OCI-LY3 (cell line): ENCODE results near the gene DENND4B.

ENCODE experiments used
- H2AFZ ChIP-seq: fragments of 200-600, 300-600 bp; shearing (Covaris generic); 2 replicates; pipeline ENCODE4 v1.6.0; 2014; ENCODE audit warnings: antibody characterized with exemption, low read depth, low read length
- H3K27ac ChIP-seq: fragments of 200-600, 300-600 bp; sonication (generic); 2 replicates; pipeline ENCODE4 v1.5.1; 2014; ENCODE audit warnings: mild to moderate bottlenecking, low read length, moderate library complexity, mixed read lengths
- H3K27me3 ChIP-seq: fragments of 200-600, 300-600 bp; sonication (generic); 2 replicates; pipeline ENCODE4 v1.6.1; 2014; ENCODE audit warnings: low read depth, low read length, mixed read lengths
- H3K36me3 ChIP-seq: fragments of 200-600, 300-600 bp; sonication (generic); replicated peaks from 2 replicates; pipeline ENCODE3; 2014; ENCODE audit warnings: low read depth, low read length, mixed read lengths
- H3K4me1 ChIP-seq: fragments of 300-600, 200-600 bp; sonication (generic); 2 replicates; pipeline ENCODE4 v1.6.1; 2014; ENCODE audit warnings: low read length, mixed read lengths
- H3K4me2 ChIP-seq: fragments of 200-600, 300-600 bp; sonication (generic); 2 replicates; pipeline ENCODE4 v1.6.1; 2014; ENCODE audit warnings: low read length, mixed read lengths
- H3K4me3 ChIP-seq: fragments of 300-600, 200-600 bp; sonication (generic); 2 replicates; pipeline ENCODE4 v1.5.1; 2014; ENCODE audit warnings: antibody characterized with exemption, mild to moderate bottlenecking, low read length, moderate library complexity
- H3K79me2 ChIP-seq: fragments of 300-600, 200-600 bp; shearing (Covaris generic); 2 replicates; pipeline ENCODE4 v1.6.1; 2014; ENCODE audit warnings: mild to moderate bottlenecking, low read length, mixed read lengths
- H3K9ac ChIP-seq: fragments of 300-600, 200-600 bp; shearing (Covaris generic); 2 replicates; pipeline ENCODE4 v1.6.0; 2014; ENCODE audit warnings: mild to moderate bottlenecking, low read length, moderate library complexity
- H3K9me3 ChIP-seq: fragments of 200-600, 300-600 bp; shearing (Covaris generic); 2 replicates; pipeline ENCODE4 v1.6.1; 2014; ENCODE audit warnings: low read length, mixed read lengths; ENCODE audit not compliant: insufficient read depth
- H4K20me1 ChIP-seq: fragments of 200-600, 300-600 bp; sonication (generic); 2 replicates; pipeline ENCODE4 v1.6.1; 2016; ENCODE audit warnings: low read length, mixed read lengths; ENCODE audit not compliant: insufficient read depth
- CTCF ChIP-seq: fragments of 200-600, 300-600 bp; sonication (generic); IDR thresholded peaks from 2 replicates; pipeline ENCODE4 v1.5.1; 2014; ENCODE audit warnings: antibody characterized with exemption, low read length, low read depth
- EZH2phosphoT487 ChIP-seq: fragments of 200-600 bp; shearing (Covaris generic); IDR thresholded peaks from 2 replicates; pipeline ENCODE4 v1.6.1; 2018; ENCODE audit warnings: antibody characterized with exemption, mixed run types, low read depth

DENND4B gene

GRCh38 chr1:153951183-153951582 lies 4.7 kb upstream of the DENND4B start:
- no peak overlapping the region for H3K9ac ChIP-seq
- H3K4me2 ChIP-seq: no peak overlapping the region
- no peaks in the 10 kb centered on the region for H3K9me3 ChIP-seq
- peaks cover 55% of the 10 kb centered on the region for H3K4me1 ChIP-seq
- H3K27me3 ChIP-seq: no peaks in the 10 kb centered on the region
- no peak for TF ChIP-seq CTCF
- no peak for TF ChIP-seq EZH2phosphoT487
- 0 out of 2 replicates have a peak overlapping the region, but pooled peaks have one; percentile 0 for H3K27ac ChIP-seq
- peaks cover 38% of the 10 kb centered on the region for H4K20me1 ChIP-seq
- no peak overlapping the region for H3K4me3 ChIP-seq
- peaks cover 68% of the 10 kb centered on the region for H3K79me2 ChIP-seq
- peaks cover 74% of the 10 kb centered on the region for H3K36me3 ChIP-seq
- no peak overlapping the region for H2AFZ ChIP-seq

DNA sequence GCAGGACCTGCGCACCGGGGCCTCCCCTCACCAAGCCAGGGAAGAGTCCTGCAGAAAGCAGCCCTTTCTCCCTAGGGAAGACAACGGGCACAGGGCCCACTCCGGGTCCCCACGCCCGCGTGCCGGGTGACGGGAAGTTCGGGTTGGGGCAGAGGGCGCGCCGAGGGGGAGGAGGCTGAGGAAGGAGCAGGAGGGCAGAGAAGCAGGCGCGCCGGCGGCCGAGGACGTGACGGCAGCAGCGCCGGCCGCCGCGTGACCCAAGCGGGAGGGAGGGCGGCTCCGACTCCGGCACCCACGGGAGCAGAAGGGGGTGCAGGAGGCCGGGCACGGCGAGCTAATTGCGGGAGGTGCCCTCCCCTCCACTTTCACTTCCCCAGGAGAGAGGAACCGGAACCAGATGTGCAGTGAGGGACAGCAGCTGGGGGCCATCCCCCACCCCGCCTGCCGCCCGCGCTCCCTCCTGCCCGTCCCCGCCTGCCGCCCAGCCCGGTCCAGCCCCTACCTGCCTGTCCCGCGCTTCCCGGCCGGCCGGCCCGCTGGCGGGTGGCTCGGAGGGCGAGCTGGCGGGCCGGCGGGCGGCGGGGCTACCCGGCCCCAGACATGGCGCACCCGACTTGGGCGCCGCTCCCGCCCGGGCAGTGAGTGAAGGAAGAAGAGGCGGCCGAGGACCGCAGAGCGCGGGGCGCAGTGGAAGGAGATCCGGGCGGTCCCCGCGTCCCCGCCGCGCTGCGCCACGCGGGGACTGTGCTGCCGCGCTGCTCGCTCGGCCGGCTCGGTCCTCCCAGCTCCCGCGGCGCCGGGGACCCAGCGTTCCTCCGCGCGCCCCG lies 510 bp downstream of the DENND4B start:
- peak overlapping the region; percentile 94 for H3K4me2 ChIP-seq
- peak overlapping the region; percentile 94 for H3K27ac ChIP-seq
- H2AFZ ChIP-seq: no peak overlapping the region
- peaks cover 64% of the 10 kb centered on the region for H3K36me3 ChIP-seq
- H3K4me3 ChIP-seq: peak overlapping the region; percentile 83
- H3K4me1 ChIP-seq: peaks cover 53% of the 10 kb centered on the region
- H3K9ac ChIP-seq: peak overlapping the region; percentile 98
- H4K20me1 ChIP-seq: no peaks in the 10 kb centered on the region
- H3K79me2 ChIP-seq: peaks cover 54% of the 10 kb centered on the region
- H3K27me3 ChIP-seq: no peaks in the 10 kb centered on the region
- TF ChIP-seq EZH2phosphoT487 (no peak), CTCF (no peak)
- no peaks in the 10 kb centered on the region for H3K9me3 ChIP-seq

DNA sequence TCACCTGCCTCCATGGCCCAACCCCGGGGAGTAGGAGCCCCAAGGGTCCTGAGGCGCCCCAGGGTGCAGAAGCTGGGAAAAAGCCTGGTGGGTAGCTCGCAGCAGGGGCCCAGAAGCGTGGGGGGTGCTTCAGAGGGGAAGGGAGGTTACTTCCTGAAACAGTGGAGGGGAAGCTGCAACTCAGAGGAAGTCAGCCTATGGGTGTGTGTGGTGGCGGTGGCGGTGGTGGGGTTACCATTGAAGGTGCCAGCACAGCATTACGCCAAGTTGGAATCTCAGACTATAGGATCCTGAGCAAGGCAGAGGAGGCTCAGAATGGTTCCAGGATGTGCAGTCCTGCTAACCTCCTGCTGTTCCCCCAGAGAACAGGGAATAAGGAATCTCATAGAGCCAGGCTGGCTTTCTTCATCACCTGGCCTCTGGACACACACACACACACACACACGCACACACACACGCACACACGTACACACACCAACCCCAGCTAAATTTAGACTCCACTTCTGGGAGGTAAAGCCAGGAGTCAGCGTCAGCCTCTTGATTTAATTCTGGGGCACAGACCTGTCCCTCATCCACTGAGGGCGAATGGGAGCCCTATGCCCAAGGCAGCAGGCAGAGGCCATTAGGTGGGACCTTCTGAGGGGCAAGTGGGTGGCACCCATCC lies 1.3 kb downstream of the DENND4B start:
- H3K27ac ChIP-seq: peak overlapping the region; percentile 94
- H3K9me3 ChIP-seq: no peaks in the 10 kb centered on the region
- TF ChIP-seq EZH2phosphoT487: no peak
- no peak for TF ChIP-seq CTCF
- peaks cover 47% of the 10 kb centered on the region for H3K79me2 ChIP-seq
- H2AFZ ChIP-seq: no peak overlapping the region
- no peaks in the 10 kb centered on the region for H4K20me1 ChIP-seq
- H3K4me1 ChIP-seq: peaks cover 52% of the 10 kb centered on the region
- peaks cover 64% of the 10 kb centered on the region for H3K36me3 ChIP-seq
- peak overlapping the region; percentile 98 for H3K9ac ChIP-seq
- no peaks in the 10 kb centered on the region for H3K27me3 ChIP-seq
- peak overlapping the region; percentile 94 for H3K4me2 ChIP-seq
- peak overlapping the region; percentile 83 for H3K4me3 ChIP-seq

- H3K79me2 ChIP-seq: peaks cover 43% of the 10 kb centered on the region
- peak overlapping the region; percentile 98 for H3K9ac ChIP-seq
- peaks cover 65% of the 10 kb centered on the region for H3K36me3 ChIP-seq
- peak overlapping the region; percentile 83 for H3K4me3 ChIP-seq
- peaks cover 48% of the 10 kb centered on the region for H3K4me1 ChIP-seq
- H4K20me1 ChIP-seq: no peaks in the 10 kb centered on the region
- no peaks in the 10 kb centered on the region for H3K27me3 ChIP-seq
- no peak overlapping the region for H2AFZ ChIP-seq
- peak overlapping the region; percentile 94 for H3K4me2 ChIP-seq
- no peaks in the 10 kb centered on the region for H3K9me3 ChIP-seq
- TF ChIP-seq CTCF (no peak), EZH2phosphoT487 (no peak)
- peak overlapping the region; percentile 94 for H3K27ac ChIP-seq
Observed at GRCh38 chr1:153944827-153945117, 1.7 kb downstream of the DENND4B start.
